K562 (cell line): ENCODE results near the gene C1orf56. TPM values are rescaled to one million over a fixed set of nuclear protein-coding genes. Genes with fewer than 3 reads are reported as not detected.

Source experiments
- CHAMP1 ChIP-seq: fragments of 450-650 bp; IDR thresholded peaks from 2 replicates; pipeline ENCODE4 v1.6.1; 2016; ENCODE audit warnings: mild to moderate bottlenecking
- CHD2 ChIP-seq: IDR thresholded peaks from 2 replicates; pipeline ENCODE4 v1.6.1; 2011; ENCODE audit warnings: low read depth, low read length
- DMBX1 ChIP-seq: fragments of 250-450 bp; sonication (Bioruptor Pico); IDR thresholded peaks from 2 replicates; pipeline ENCODE4 v1.8.0; 2022; ENCODE audit warnings: inconsistent platforms, mild to moderate bottlenecking, moderate library complexity, borderline replicate concordance
- ETV6 ChIP-seq, 3 experiments: fragments of 150-350 bp in 1 of 3; sonication (generic) in 1 of 3; formaldehyde crosslinking in 1 of 3; IDR thresholded peaks; 2 replicates each; pipeline versions ENCODE4 v1.6.1 to v1.8.0; 2014 to 2022; ENCODE audit warnings: borderline replicate concordance in 2 of 3, low read depth in 2 of 3, antibody characterized with exemption in 1 of 3, low read length in 1 of 3, mild to moderate bottlenecking in 1 of 3, missing genetic modification reagents in 1 of 3
- HLTF ChIP-seq: fragments of 450-650 bp; IDR thresholded peaks from 2 replicates; pipeline ENCODE4 v1.6.1; 2016
- HOXB6 ChIP-seq: fragments of 250-450 bp; sonication (Bioruptor Pico); IDR thresholded peaks from 2 replicates; pipeline ENCODE4 v1.5.1; 2022; ENCODE audit warnings: mild to moderate bottlenecking, borderline replicate concordance
- KAT7 ChIP-seq: sonication (generic); formaldehyde crosslinking; IDR thresholded peaks from 2 replicates; pipeline ENCODE4 v1.8.0; 2022; ENCODE audit warnings: missing genetic modification reagents, mild to moderate bottlenecking, borderline replicate concordance
- L3MBTL2 ChIP-seq: fragments of 450-650 bp; IDR thresholded peaks from 2 replicates; pipeline ENCODE4 v1.6.1; 2016; ENCODE audit warnings: mild to moderate bottlenecking, moderate library complexity
- MLX ChIP-seq, 2 experiments: fragments of 450-650 bp in 1 of 2; sonication (generic) in 1 of 2; formaldehyde crosslinking; conservative IDR thresholded peaks; 2 replicates each; pipeline versions ENCODE4 v1.4.0 to v1.8.1; 2020 to 2022; ENCODE audit warnings: mild to moderate bottlenecking in 1 of 2, missing genetic modification reagents in 1 of 2
- MYC ChIP-seq, 2 experiments: fragments of 250-450 bp in 1 of 2; sonication (Bioruptor Pico) in 1 of 2; IDR thresholded peaks; 2 replicates each; pipeline versions ENCODE4 v1.5.1 to v1.6.1; 2012 to 2021; ENCODE audit warnings: low read depth in 2 of 2, borderline replicate concordance in 1 of 2, improper control_type of control experiment in 1 of 2, low read length in 1 of 2, mild to moderate bottlenecking in 1 of 2, moderate library complexity in 1 of 2
- NR4A1 ChIP-seq, 2 experiments: fragments of 250-450 bp in 1 of 2; fragments of 450-650 bp in 1 of 2; sonication (Bioruptor Pico) in 1 of 2; IDR thresholded peaks; 2 replicates each; pipeline versions ENCODE4 v1.4.0 to v1.6.1; 2016 to 2020; ENCODE audit warnings: mild to moderate bottlenecking in 2 of 2, missing compliant biosample characterization in 1 of 2, missing genetic modification characterization in 1 of 2, moderate library complexity in 1 of 2
- NUFIP1 ChIP-seq: fragments of 450-650 bp; IDR thresholded peaks from 2 replicates; pipeline ENCODE4 v1.6.1; 2018; ENCODE audit not compliant: partially characterized antibody
- PKNOX1 ChIP-seq: fragments of 450-650 bp; IDR thresholded peaks from 2 replicates; pipeline ENCODE4 v1.6.1; 2016
- RFX5 ChIP-seq: IDR thresholded peaks from 2 replicates; pipeline ENCODE4 v1.6.1; 2011; ENCODE audit warnings: low read depth, mild to moderate bottlenecking, improper control_type of control experiment, low read length
- SIRT6 ChIP-seq: IDR thresholded peaks from one replicate; pipeline ENCODE4 v1.6.1; 2012; ENCODE audit warnings: low read depth, mild to moderate bottlenecking, control low read depth, inconsistent platforms, low read length, moderate library complexity
- SIX5 ChIP-seq, 2 experiments: IDR thresholded peaks; 2 replicates each; pipeline ENCODE4 v1.6.1; 2011; ENCODE audit warnings: low read length in 2 of 2, borderline replicate concordance in 1 of 2, low read depth in 1 of 2, mild to moderate bottlenecking in 1 of 2, moderate library complexity in 1 of 2; ENCODE audit not compliant: insufficient read depth in 1 of 2
- SUPT5H ChIP-seq: fragments of 450-650 bp; IDR thresholded peaks from 2 replicates; pipeline ENCODE4 v1.6.1; 2016
- TEAD2 ChIP-seq: fragments of 450-650 bp; IDR thresholded peaks from 2 replicates; pipeline ENCODE4 v1.6.1; 2016; ENCODE audit warnings: missing genetic modification characterization, control low read depth, missing compliant biosample characterization
- ZNF280B ChIP-seq: fragments of 250-450 bp; sonication (Bioruptor Pico); IDR thresholded peaks from 2 replicates; pipeline ENCODE4 v1.5.1; 2021; ENCODE audit warnings: mild to moderate bottlenecking
- ZNF695 ChIP-seq: fragments of 450-650 bp; formaldehyde crosslinking; IDR thresholded peaks from 2 replicates; pipeline ENCODE4 v1.4.0; 2020; ENCODE audit warnings: mild to moderate bottlenecking, moderate library complexity
- polyA plus RNA-seq, 8 experiments: library from polyadenylated mRNA; depleted of rRNA in 4 of 8; stranded (reverse) in 5 of 8; unstranded in 3 of 8; fragments of >200 nt; fragmentation: Nextera tagmentation in 2 of 8; fragmentation: Illumina TruSeq in 1 of 8; extraction: Ambion mirVana in 2 of 8; extraction: Trizol in 1 of 8; gene quantifications; 2 replicates each; pipeline versions ENCODE4 v1.2.1 to v1.2.3, GENCODE V29; 2011 to 2014; ENCODE audit warnings: inconsistent platforms in 1 of 8, missing spikeins in 1 of 8
- total RNA-seq, 7 experiments: library from RNA; depleted of rRNA in 6 of 7; stranded (reverse); fragments of >200 nt in 6 of 7; fragmentation: Illumina TruSeq in 2 of 7; extraction: Trizol in 2 of 7; gene quantifications; 2 replicates each; pipeline versions ENCODE4 v1.2.1 to v1.2.3, GENCODE V29; 2011 to 2021; ENCODE audit warnings: low replicate concordance in 1 of 7

Gene C1orf56
- total and polyA plus RNA-seq, 9 of the 15 experiments (the other 6 are each of a cell fraction or from before 2014, with no cell fraction given), result 0.18 to 15.7 (median 1.1) TPM

GRCh38 chr1:151008244-151009205 is 39.0 kb upstream of the C1orf56 start, which contains the start of gene PRUNE1 (continued):
- TF ChIP-seq ZNF280B (CRISPR knock-in tag) (no peak), SUPT5H (peak; percentile 66), SIX5 (IDR thresholded peaks at IDR 0.05; ENCODE audit: borderline replicate concordance in 1 of 2, insufficient read depth in 1 of 2, low read depth in 1 of 2, low read length in 2 of 2) (peak; percentile 60 to 68; a peak in 3 of 4 replicates), MLX (CRISPR knock-in tag; conservative IDR thresholded peaks at IDR 0.05) (no peak), CHAMP1 (no peak), RFX5 (peak; percentile 62; the same call in 1 of the 2 replicates), TEAD2 (tag) (no peak), KAT7 (CRISPR knock-in tag) (peak; percentile 33; the same call in 1 of the 2 replicates), NR4A1 (CRISPR knock-in tag; IDR thresholded peaks at IDR 0.05) (no peak), NR4A1 (tag; IDR thresholded peaks at IDR 0.05) (peak; percentile 51; the same call in 1 of the 2 replicates), MYC (IDR thresholded peaks at IDR 0.05; ENCODE audit: low read depth, low read length) (peak; percentile 67), MYC (CRISPR knock-in tag; IDR thresholded peaks at IDR 0.05; ENCODE audit: borderline replicate concordance, low read depth) (no peak), SIRT6 (no peak), CHD2 (no peak), DMBX1 (CRISPR knock-in tag) (no peak; the same call in 1 of the 2 replicates), HOXB6 (CRISPR knock-in tag) (no peak), ETV6 (IDR thresholded peaks at IDR 0.05; ENCODE audit: borderline replicate concordance in 1 of 2, low read depth in 2 of 2, low read length in 1 of 2) (no peak), ETV6 (CRISPR knock-in tag; IDR thresholded peaks at IDR 0.05; ENCODE audit: borderline replicate concordance) (no peak), PKNOX1 (no peak), HLTF (peak; percentile 92), L3MBTL2 (peak; percentile 67), ZNF695 (CRISPR knock-in tag) (no peak), NUFIP1 (no peak)
